ENCODE results near the gene HSF4. TPM values are rescaled to one million over a fixed set of nuclear protein-coding genes. Genes with fewer than 3 reads are reported as not detected.

The HSF4 gene
- total RNA-seq, 1 donor from 2014 or later: 5.5 TPM

- peaks cover 1% of the 10 kb centered on the region for H3K36me3 ChIP-seq (ENCODE audit: control insufficient read depth, insufficient read depth, low read length)
These were observed 23.2 kb upstream of the HSF4 start for GRCh38 chr16:67141391-67141790.

GRCh38 chr16:67142342-67142741 lies 22.2 kb upstream of the HSF4 start:
- H3K36me3 ChIP-seq (ENCODE audit: control insufficient read depth, insufficient read depth, low read length): peaks cover 3% of the 10 kb centered on the region
- no peak for DNase-seq (ENCODE audit: low read depth)
- no peaks in the 10 kb centered on the region for H3K27me3 ChIP-seq (ENCODE audit: control insufficient read depth, insufficient read depth, low read length)
- TF ChIP-seq CTCF (IDR thresholded peaks at IDR 0.05; ENCODE audit: insufficient read depth, low read length, poor library complexity, severe bottlenecking): no peak
- H3K4me3 ChIP-seq (ENCODE audit: low read depth, low read length): no peak overlapping the region

More at GRCh38 chr16:67141391-67141790, 23.2 kb upstream of the HSF4 start:
- TF ChIP-seq CTCF (IDR thresholded peaks at IDR 0.05; ENCODE audit: insufficient read depth, low read length, poor library complexity, severe bottlenecking): no peak
- Histone ChIP-seq H3K4me3 (ENCODE audit: low read depth, low read length) (no peak overlapping the region), H3K27me3 (ENCODE audit: control insufficient read depth, insufficient read depth, low read length) (no peaks in the 10 kb centered on the region)
- no peak for DNase-seq (ENCODE audit: low read depth)

- peaks cover 9% of the 10 kb centered on the region for H3K27me3 ChIP-seq (ENCODE audit: control insufficient read depth, insufficient read depth, low read length)
- peaks cover 4% of the 10 kb centered on the region for H3K36me3 ChIP-seq (ENCODE audit: control insufficient read depth, insufficient read depth, low read length)
- H3K4me3 ChIP-seq (ENCODE audit: low read depth, low read length): no peak overlapping the region
- no peak for DNase-seq (ENCODE audit: low read depth)
- no peak for TF ChIP-seq CTCF (IDR thresholded peaks at IDR 0.05; ENCODE audit: insufficient read depth, low read length, poor library complexity, severe bottlenecking)
These were observed 19.6 kb upstream of the HSF4 start for GRCh38 chr16:67144943-67145342.

GRCh38 chr16:67145746-67146145 lies 18.8 kb upstream of the HSF4 start:
- peaks cover 17% of the 10 kb centered on the region for H3K27me3 ChIP-seq (ENCODE audit: control insufficient read depth, insufficient read depth, low read length)
- peaks cover 4% of the 10 kb centered on the region for H3K36me3 ChIP-seq (ENCODE audit: control insufficient read depth, insufficient read depth, low read length)
- no peak for TF ChIP-seq CTCF (IDR thresholded peaks at IDR 0.05; ENCODE audit: insufficient read depth, low read length, poor library complexity, severe bottlenecking)
- no peak for DNase-seq (ENCODE audit: low read depth)
- H3K4me3 ChIP-seq (ENCODE audit: low read depth, low read length): no peak overlapping the region

GRCh38 chr16:67146523-67147357 lies 17.8 kb upstream of the HSF4 start:
- TF ChIP-seq CTCF (IDR thresholded peaks at IDR 0.05; ENCODE audit: insufficient read depth, low read length, poor library complexity, severe bottlenecking): peak; percentile 11

More at GRCh38 chr16:67146523-67147357, 17.8 kb upstream of the HSF4 start:
- Histone ChIP-seq H3K27me3 (ENCODE audit: control insufficient read depth, insufficient read depth, low read length) (peaks cover 19% of the 10 kb centered on the region), H3K4me3 (ENCODE audit: low read depth, low read length) (no peak overlapping the region), H3K36me3 (ENCODE audit: control insufficient read depth, insufficient read depth, low read length) (peaks cover 4% of the 10 kb centered on the region)
- DNase-seq (ENCODE audit: low read depth): no peak
